Fibroblast of lung (primary cell): ENCODE data around the gene QRICH2. TPM values are rescaled to one million over a fixed set of nuclear protein-coding genes. Genes with fewer than 3 reads are reported as not detected.
"Not testable (repeated sequence)": the region's sequence is repeated elsewhere in the genome, so short reads cannot be mapped to it uniquely, and the experiment has no call there.

Source experiments
- DNase-seq, 2 donors: peaks; one replicate each; pipeline versions ENCODE4 v3.0.0 to v3.0.0-alpha.2; 2010; ENCODE audit warnings: low read depth in 2 of 2
- H2AFZ ChIP-seq: 2 replicates; pipeline ENCODE4 v1.5.1; 2012; ENCODE audit warnings: low read length, control low read depth, inconsistent platforms
- H3K27ac ChIP-seq: 2 replicates; pipeline ENCODE4 v1.5.1; 2011; ENCODE audit warnings: low read length, control low read depth; ENCODE audit not compliant: insufficient read depth
- H3K27me3 ChIP-seq: 2 replicates; pipeline ENCODE4 v1.5.1; 2011; ENCODE audit warnings: mild to moderate bottlenecking, low read length; ENCODE audit not compliant: control insufficient read depth, insufficient read depth
- H3K36me3 ChIP-seq: 2 replicates; pipeline ENCODE4 v1.5.1; 2011; ENCODE audit warnings: low read length; ENCODE audit not compliant: control insufficient read depth, insufficient read depth
- H3K4me1 ChIP-seq: 2 replicates; pipeline ENCODE4 v1.5.1; 2011; ENCODE audit warnings: low read length; ENCODE audit not compliant: control insufficient read depth, insufficient read depth; ENCODE audit errors: extremely low read depth
- H3K4me2 ChIP-seq: 2 replicates; pipeline ENCODE4 v1.5.1; 2011; ENCODE audit warnings: low read length, control low read depth; ENCODE audit not compliant: insufficient read depth; ENCODE audit errors: extremely low read depth
- H3K4me3 ChIP-seq, 4 experiments: fragments of 200-600 bp in 1 of 4; sonication (generic) in 1 of 4; replicated peaks in 1 of 4; 2 replicates each; pipeline ENCODE4 v1.5.1; 2011 to 2016; ENCODE audit warnings: low read length in 4 of 4, low read depth in 3 of 4, mild to moderate bottlenecking in 3 of 4, control low read depth in 2 of 4, inconsistent platforms in 1 of 4, mixed read lengths in 1 of 4; ENCODE audit not compliant: insufficient read depth in 1 of 4; ENCODE audit errors: control extremely low read depth in 1 of 4
- H3K79me2 ChIP-seq: 2 replicates; pipeline ENCODE4 v1.5.1; 2012; ENCODE audit warnings: mild to moderate bottlenecking, low read length, inconsistent platforms; ENCODE audit not compliant: control insufficient read depth, insufficient read depth
- H3K9ac ChIP-seq: 2 replicates; pipeline ENCODE4 v1.5.1; 2011; ENCODE audit warnings: mild to moderate bottlenecking, low read length, control low read depth; ENCODE audit not compliant: insufficient read depth
- H3K9me3 ChIP-seq: 2 replicates; pipeline ENCODE4 v1.5.1; 2012; ENCODE audit warnings: low read depth, low read length; ENCODE audit not compliant: control insufficient read depth, insufficient read depth
- H4K20me1 ChIP-seq: 2 replicates; pipeline ENCODE4 v1.5.1; 2011; ENCODE audit warnings: low read length; ENCODE audit not compliant: control insufficient read depth, insufficient read depth; ENCODE audit errors: extremely low read depth
- EZH2 ChIP-seq: IDR thresholded peaks from 2 replicates; pipeline ENCODE4 v1.5.1; 2012; ENCODE audit warnings: low read length, control low read depth, mild to moderate bottlenecking; ENCODE audit errors: missing control alignments
- polyA plus RNA-seq, 2 donors: library from polyadenylated mRNA; depleted of rRNA in 1 of 2; stranded (reverse) in 1 of 2; unstranded in 1 of 2; fragments of >200 nt; gene quantifications; 2 replicates each; pipeline ENCODE4 v1.2.1, GENCODE V29; 2011 to 2012; ENCODE audit warnings: missing spikeins in 1 of 2
- total RNA-seq: library from RNA; depleted of rRNA; stranded (reverse); fragments of >200 nt; gene quantifications from 2 replicates; pipeline ENCODE4 v1.2.1, GENCODE V29; 2014
- TF ChIP-seq, protein P1 (sequence below), 2 donors: IDR thresholded peaks in 1 of 2; conservative IDR thresholded peaks in 1 of 2; 1 replicate in 1 of 2; 2 replicates in 1 of 2; pipeline ENCODE4 v1.5.1; 2011 to 2012; ENCODE audit warnings: low read length in 2 of 2, control low read depth in 1 of 2, inconsistent platforms in 1 of 2, low read depth in 1 of 2, mild to moderate bottlenecking in 1 of 2

The QRICH2 gene
- total and polyA plus RNA-seq, 2 donors (not counting 1 experiment from before 2014, with no cell fraction given), result 0.26 to 4.3 TPM

DNA sequence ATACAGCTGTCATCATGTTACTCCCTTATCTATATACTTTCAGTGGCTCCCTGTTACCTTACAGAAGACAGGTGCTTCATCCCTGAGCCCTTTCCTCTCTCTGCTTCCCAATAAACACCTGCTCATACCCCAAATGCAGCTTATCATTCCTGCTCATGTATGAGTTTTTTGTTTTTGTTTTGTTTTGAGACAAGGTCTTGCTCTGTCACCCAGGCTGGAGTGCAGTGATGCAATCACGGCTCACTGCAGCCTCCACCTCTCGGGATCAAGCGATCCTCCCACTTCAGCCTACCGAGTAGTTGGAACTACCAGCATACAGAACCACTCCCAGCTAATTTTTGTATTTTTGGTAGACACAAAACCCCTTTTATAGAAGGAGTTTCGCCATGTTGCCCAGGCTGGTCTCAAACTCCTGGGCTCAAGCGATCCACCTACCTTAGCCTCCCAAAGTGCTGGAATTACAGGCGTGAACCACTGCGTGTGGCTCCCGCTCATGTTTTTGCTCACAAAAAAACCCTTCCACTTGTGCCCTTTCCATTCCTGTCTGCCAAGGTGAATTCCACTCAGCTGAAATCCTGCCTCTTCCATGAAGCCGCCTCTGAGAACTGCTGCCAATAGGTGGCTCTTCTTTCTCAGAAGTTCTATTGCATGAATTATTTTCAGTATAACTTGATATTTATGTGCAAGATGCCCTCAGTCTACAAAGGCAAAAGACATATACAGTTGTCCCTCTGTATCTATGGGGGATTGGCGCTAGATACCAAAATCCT, 59.9 kb downstream of the QRICH2 start:
- Histone ChIP-seq H3K79me2 (no peaks in the 10 kb centered on the region), H3K4me2 (no peak overlapping the region), H2AFZ (no peak overlapping the region), H3K36me3 (no peaks in the 10 kb centered on the region), H3K27ac (no peak overlapping the region), H3K27me3 (peaks cover 6% of the 10 kb centered on the region), H3K9me3 (no peaks in the 10 kb centered on the region), H3K4me3 (no peak overlapping the region), H3K9ac (no peak overlapping the region), H4K20me1 (no peaks in the 10 kb centered on the region), H3K4me1 (peaks cover 8% of the 10 kb centered on the region)
- DNase-seq, result no peak
- no peak for TF ChIP-seq EZH2
- TF ChIP-seq, protein P1, sequence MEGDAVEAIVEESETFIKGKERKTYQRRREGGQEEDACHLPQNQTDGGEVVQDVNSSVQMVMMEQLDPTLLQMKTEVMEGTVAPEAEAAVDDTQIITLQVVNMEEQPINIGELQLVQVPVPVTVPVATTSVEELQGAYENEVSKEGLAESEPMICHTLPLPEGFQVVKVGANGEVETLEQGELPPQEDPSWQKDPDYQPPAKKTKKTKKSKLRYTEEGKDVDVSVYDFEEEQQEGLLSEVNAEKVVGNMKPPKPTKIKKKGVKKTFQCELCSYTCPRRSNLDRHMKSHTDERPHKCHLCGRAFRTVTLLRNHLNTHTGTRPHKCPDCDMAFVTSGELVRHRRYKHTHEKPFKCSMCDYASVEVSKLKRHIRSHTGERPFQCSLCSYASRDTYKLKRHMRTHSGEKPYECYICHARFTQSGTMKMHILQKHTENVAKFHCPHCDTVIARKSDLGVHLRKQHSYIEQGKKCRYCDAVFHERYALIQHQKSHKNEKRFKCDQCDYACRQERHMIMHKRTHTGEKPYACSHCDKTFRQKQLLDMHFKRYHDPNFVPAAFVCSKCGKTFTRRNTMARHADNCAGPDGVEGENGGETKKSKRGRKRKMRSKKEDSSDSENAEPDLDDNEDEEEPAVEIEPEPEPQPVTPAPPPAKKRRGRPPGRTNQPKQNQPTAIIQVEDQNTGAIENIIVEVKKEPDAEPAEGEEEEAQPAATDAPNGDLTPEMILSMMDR (conservative IDR thresholded peaks at IDR 0.05 in 1 of 2, IDR thresholded peaks at IDR 0.05 in 1 of 2; ENCODE audit: low read depth in 1 of 2, low read length in 2 of 2), result peak in 1 of 2 donors; percentile 26

GRCh38 chr17:76247304-76247703, 60.8 kb downstream of the QRICH2 start:
- TF ChIP-seq, protein P1 (conservative IDR thresholded peaks at IDR 0.05 in 1 of 2, IDR thresholded peaks at IDR 0.05 in 1 of 2; ENCODE audit: low read depth in 1 of 2, low read length in 2 of 2), result no peak
- no peak for TF ChIP-seq EZH2
- Histone ChIP-seq H3K4me1 (peaks cover 5% of the 10 kb centered on the region), H2AFZ (no peak overlapping the region), H4K20me1 (no peaks in the 10 kb centered on the region), H3K27me3 (peaks cover 6% of the 10 kb centered on the region), H3K27ac (no peak overlapping the region), H3K4me2 (no peak overlapping the region), H3K36me3 (no peaks in the 10 kb centered on the region), H3K79me2 (no peaks in the 10 kb centered on the region), H3K9ac (no peak overlapping the region), H3K9me3 (no peaks in the 10 kb centered on the region), H3K4me3 (no peak overlapping the region)
- no peak for DNase-seq

GRCh38 chr17:76246080-76247066, 61.7 kb downstream of the QRICH2 start:
- H2AFZ ChIP-seq, result no peak overlapping the region
- no peak overlapping the region for H3K4me3 ChIP-seq
- H3K9me3 ChIP-seq, result no peaks in the 10 kb centered on the region
- H3K4me1 ChIP-seq, result peaks cover under 1% of the 10 kb centered on the region
- H3K27me3 ChIP-seq, result peaks cover 6% of the 10 kb centered on the region
- no peak overlapping the region for H3K4me2 ChIP-seq
- H3K9ac ChIP-seq, result no peak overlapping the region
- H4K20me1 ChIP-seq, result no peaks in the 10 kb centered on the region
- peak in 1 of 2 donors; percentile 88 for DNase-seq
- TF ChIP-seq, protein P1 (conservative IDR thresholded peaks at IDR 0.05 in 1 of 2, IDR thresholded peaks at IDR 0.05 in 1 of 2; ENCODE audit: low read depth in 1 of 2, low read length in 2 of 2), result no peak
- TF ChIP-seq EZH2, result no peak
- H3K36me3 ChIP-seq, result no peaks in the 10 kb centered on the region
- no peaks in the 10 kb centered on the region for H3K79me2 ChIP-seq
- no peak overlapping the region for H3K27ac ChIP-seq

DNA sequence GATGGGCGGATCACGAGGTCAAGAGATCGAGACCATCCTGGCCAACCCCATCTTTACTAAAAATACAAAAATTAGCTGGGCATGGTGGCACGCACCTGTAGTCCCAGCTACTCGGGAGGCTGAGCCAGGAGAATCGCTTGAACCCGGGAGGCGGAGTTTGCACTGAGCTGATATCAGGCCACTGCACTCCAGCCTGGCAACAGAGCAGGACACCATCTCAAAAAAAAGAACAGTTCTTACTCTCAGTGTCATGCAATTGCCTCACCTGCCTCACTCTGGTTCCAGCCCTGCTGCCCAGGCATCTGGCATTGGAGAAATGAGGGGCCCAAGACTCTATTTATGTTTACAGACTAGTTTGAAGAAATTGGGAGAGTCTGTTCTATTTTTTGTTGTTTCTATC, 63.4 kb downstream of the QRICH2 start:
- not testable (repeated sequence) for H3K36me3 ChIP-seq, DNase-seq, H3K27ac ChIP-seq, H2AFZ ChIP-seq, H3K9ac ChIP-seq, H3K9me3 ChIP-seq, H3K4me3 ChIP-seq, H4K20me1 ChIP-seq, H3K79me2 ChIP-seq, H3K4me2 ChIP-seq, H3K4me1 ChIP-seq
- peaks cover 12% of the 10 kb centered on the region for H3K27me3 ChIP-seq
